ENCODE measurements around the gene GULP1. TPM values are rescaled to one million over a fixed set of nuclear protein-coding genes. Genes with fewer than 3 reads are reported as not detected.

GULP1 gene
- total RNA-seq, 1 experiment from 2014 or later, result 76.0 TPM

- TF ChIP-seq ZBTB33 (IDR thresholded peaks at IDR 0.05; ENCODE audit: extremely low read depth, insufficient replicate concordance, low read length) (no peak), TCF7L2 (IDR thresholded peaks at IDR 0.05; ENCODE audit: borderline replicate concordance, extremely low read depth, insufficient read depth, insufficient read length) (no peak), MAX (IDR thresholded peaks at IDR 0.05) (no peak), EZH2phosphoT487 (IDR thresholded peaks at IDR 0.05; ENCODE audit: borderline replicate concordance) (no peak), CBX3 (IDR thresholded peaks at IDR 0.05; ENCODE audit: low read depth) (no peak), YY1 (IDR thresholded peaks at IDR 0.05; ENCODE audit: extremely low read depth, insufficient replicate concordance, low read depth, low read length) (no peak)
Observed at GRCh38 chr2:188320861-188321260, 29.2 kb downstream of the GULP1 start (continued).

GRCh38 chr2:188322569-188323551, 31.2 kb downstream of the GULP1 start:
- H3K9me2 ChIP-seq (ENCODE audit: insufficient read depth), result 0 out of 2 replicates have a peak, but pooled peaks cover 3% of the 10 kb centered on the region
- intact Hi-C loops (cut with micrococcal nuclease), result no loop called here
- ChIA-PET POLR2A (no interaction called here), CTCF (interaction anchor here (1.6 kb wide), 1 partner anchor 30 kb away, joined by 3 read pairs; no protein-coding TSS in a partner anchor), RAD21 (ENCODE audit: low non-redundant PET in 1 of 2, low total read pairs in 2 of 2, uncharacterized antibody in 2 of 2, unreplicated experiment in 2 of 2) (no interaction called here)
- no peaks in the 10 kb centered on the region for H3K9me3 ChIP-seq (ENCODE audit: control insufficient read depth in 1 of 2, insufficient read depth in 1 of 2, low read depth in 1 of 2, low read length in 2 of 2)
- no peak overlapping the region for H3K27ac ChIP-seq (ENCODE audit: low read depth, low read length)
- H3K4me3 ChIP-seq (replicated peaks in 1 of 2; ENCODE audit: low read depth in 1 of 2, low read length in 2 of 2), result no peak overlapping the region
- TF ChIP-seq SRF (IDR thresholded peaks at IDR 0.05; ENCODE audit: low read depth) (no peak), EZH2 (IDR thresholded peaks at IDR 0.05) (no peak), ZBTB33 (IDR thresholded peaks at IDR 0.05; ENCODE audit: extremely low read depth, insufficient replicate concordance, low read length) (no peak), CEBPB (IDR thresholded peaks at IDR 0.05; ENCODE audit: low read depth) (no peak)
- H3K4me1 ChIP-seq (ENCODE audit: control insufficient read depth in 1 of 2, insufficient read depth in 2 of 2, low read length in 2 of 2), result peaks cover 8 to 15% of the 10 kb centered on the region in 2 experiments; a peak in 3 of 4 replicates
- H3K4me2 ChIP-seq (ENCODE audit: low read length), result peak overlapping the region; percentile 4; the same call in 1 of the 2 replicates
- H3K79me2 ChIP-seq (ENCODE audit: insufficient read depth, low read length), result peaks cover 88% of the 10 kb centered on the region
- DNase-seq (ENCODE audit: low read depth, low spot score), result no peak
- no peaks in the 10 kb centered on the region for H3K27me3 ChIP-seq (ENCODE audit: insufficient read depth, low read length)
- no peaks in the 10 kb centered on the region for H3K36me3 ChIP-seq (ENCODE audit: control insufficient read depth in 1 of 2, insufficient read depth in 2 of 2, low read length in 2 of 2)
- no peaks in the 10 kb centered on the region for H4K20me1 ChIP-seq (ENCODE audit: insufficient read depth)
- no TSS peak for BruUV-seq (replicated peaks)
- no peak overlapping the region for H3K9ac ChIP-seq (ENCODE audit: low read length)
- no peak for ATAC-seq
- H2AFZ ChIP-seq (ENCODE audit: low read depth, low read length, poor library complexity, severe bottlenecking), result no peak overlapping the region
